ENCODE data around the gene UBE3B. TPM values are rescaled to one million over a fixed set of nuclear protein-coding genes. Genes with fewer than 3 reads are reported as not detected.

Gene UBE3B
- total RNA-seq, 1 experiment from 2014 or later, result 29.3 TPM

DNA sequence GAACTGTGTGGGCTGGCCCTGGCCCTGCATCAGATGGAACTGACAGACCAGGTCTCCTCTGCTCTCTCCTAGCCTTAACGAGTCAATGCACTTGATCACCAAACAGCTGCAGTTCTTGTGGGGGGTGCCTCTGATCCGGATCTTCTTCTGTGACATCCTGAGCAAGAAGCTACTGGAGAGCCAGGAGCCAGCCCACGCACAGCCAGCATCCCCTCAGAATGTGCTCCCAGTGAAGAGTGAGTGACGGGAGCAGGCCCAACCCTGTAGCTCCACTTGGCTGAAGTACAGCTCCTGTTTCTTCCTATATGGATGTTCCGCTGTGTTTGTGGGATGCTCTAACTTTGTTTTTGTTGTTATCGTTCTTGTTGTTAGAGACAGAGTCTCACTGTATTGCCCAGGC, 23.9 kb downstream of the UBE3B start (continued):
- TF ChIP-seq, protein P1, sequence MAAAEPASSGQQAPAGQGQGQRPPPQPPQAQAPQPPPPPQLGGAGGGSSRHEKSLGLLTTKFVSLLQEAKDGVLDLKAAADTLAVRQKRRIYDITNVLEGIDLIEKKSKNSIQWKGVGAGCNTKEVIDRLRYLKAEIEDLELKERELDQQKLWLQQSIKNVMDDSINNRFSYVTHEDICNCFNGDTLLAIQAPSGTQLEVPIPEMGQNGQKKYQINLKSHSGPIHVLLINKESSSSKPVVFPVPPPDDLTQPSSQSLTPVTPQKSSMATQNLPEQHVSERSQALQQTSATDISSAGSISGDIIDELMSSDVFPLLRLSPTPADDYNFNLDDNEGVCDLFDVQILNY (CRISPR knock-in tag; IDR thresholded peaks at IDR 0.05), result no peak
- TF ChIP-seq ZBTB21 (CRISPR knock-in tag; IDR thresholded peaks at IDR 0.05; ENCODE audit: borderline replicate concordance), result no peak
- no peak for TF ChIP-seq PRRX2 (CRISPR knock-in tag; IDR thresholded peaks at IDR 0.05)
- TF ChIP-seq NR3C1 (CRISPR knock-in tag; conservative IDR thresholded peaks at IDR 0.05; ENCODE audit: low read depth), result no peak
- no peak for TF ChIP-seq SMAD4 (CRISPR knock-in tag; IDR thresholded peaks at IDR 0.05)

- H3K27ac Mint-ChIP-seq, result no peak overlapping the region
- DNase-seq (ENCODE audit: low spot score) (no peak), ATAC-seq (no peak)
- no peak for TF ChIP-seq MAX (CRISPR knock-in tag; IDR thresholded peaks at IDR 0.05)
- TF ChIP-seq FOXP4 (CRISPR knock-in tag; IDR thresholded peaks at IDR 0.05), result no peak
- TF ChIP-seq ZNF671 (CRISPR knock-in tag; IDR thresholded peaks at IDR 0.05), result no peak
- TF ChIP-seq ZNF317 (CRISPR knock-in tag; IDR thresholded peaks at IDR 0.05; ENCODE audit: borderline replicate concordance, low read depth), result no peak
- TF ChIP-seq, protein P2, sequence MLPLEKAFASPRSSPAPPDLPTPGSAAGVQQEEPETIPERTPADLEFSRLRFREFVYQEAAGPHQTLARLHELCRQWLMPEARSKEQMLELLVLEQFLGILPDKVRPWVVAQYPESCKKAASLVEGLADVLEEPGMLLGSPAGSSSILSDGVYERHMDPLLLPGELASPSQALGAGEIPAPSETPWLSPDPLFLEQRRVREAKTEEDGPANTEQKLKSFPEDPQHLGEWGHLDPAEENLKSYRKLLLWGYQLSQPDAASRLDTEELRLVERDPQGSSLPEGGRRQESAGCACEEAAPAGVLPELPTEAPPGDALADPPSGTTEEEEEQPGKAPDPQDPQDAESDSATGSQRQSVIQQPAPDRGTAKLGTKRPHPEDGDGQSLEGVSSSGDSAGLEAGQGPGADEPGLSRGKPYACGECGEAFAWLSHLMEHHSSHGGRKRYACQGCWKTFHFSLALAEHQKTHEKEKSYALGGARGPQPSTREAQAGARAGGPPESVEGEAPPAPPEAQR (CRISPR knock-in tag; IDR thresholded peaks at IDR 0.05), result no peak
- TF ChIP-seq ZNF512 (CRISPR knock-in tag; IDR thresholded peaks at IDR 0.05; ENCODE audit: borderline replicate concordance), result no peak
- TF ChIP-seq, protein P3, sequence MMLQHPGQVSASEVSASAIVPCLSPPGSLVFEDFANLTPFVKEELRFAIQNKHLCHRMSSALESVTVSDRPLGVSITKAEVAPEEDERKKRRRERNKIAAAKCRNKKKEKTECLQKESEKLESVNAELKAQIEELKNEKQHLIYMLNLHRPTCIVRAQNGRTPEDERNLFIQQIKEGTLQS (CRISPR knock-in tag; conservative IDR thresholded peaks at IDR 0.05), result no peak
- TF ChIP-seq GTF2I (CRISPR knock-in tag; conservative IDR thresholded peaks at IDR 0.05), result no peak
- TF ChIP-seq RORB (CRISPR knock-in tag; IDR thresholded peaks at IDR 0.05), result no peak
- no peak for TF ChIP-seq TEAD1 (CRISPR knock-in tag; IDR thresholded peaks at IDR 0.05)
- TF ChIP-seq, protein P4, sequence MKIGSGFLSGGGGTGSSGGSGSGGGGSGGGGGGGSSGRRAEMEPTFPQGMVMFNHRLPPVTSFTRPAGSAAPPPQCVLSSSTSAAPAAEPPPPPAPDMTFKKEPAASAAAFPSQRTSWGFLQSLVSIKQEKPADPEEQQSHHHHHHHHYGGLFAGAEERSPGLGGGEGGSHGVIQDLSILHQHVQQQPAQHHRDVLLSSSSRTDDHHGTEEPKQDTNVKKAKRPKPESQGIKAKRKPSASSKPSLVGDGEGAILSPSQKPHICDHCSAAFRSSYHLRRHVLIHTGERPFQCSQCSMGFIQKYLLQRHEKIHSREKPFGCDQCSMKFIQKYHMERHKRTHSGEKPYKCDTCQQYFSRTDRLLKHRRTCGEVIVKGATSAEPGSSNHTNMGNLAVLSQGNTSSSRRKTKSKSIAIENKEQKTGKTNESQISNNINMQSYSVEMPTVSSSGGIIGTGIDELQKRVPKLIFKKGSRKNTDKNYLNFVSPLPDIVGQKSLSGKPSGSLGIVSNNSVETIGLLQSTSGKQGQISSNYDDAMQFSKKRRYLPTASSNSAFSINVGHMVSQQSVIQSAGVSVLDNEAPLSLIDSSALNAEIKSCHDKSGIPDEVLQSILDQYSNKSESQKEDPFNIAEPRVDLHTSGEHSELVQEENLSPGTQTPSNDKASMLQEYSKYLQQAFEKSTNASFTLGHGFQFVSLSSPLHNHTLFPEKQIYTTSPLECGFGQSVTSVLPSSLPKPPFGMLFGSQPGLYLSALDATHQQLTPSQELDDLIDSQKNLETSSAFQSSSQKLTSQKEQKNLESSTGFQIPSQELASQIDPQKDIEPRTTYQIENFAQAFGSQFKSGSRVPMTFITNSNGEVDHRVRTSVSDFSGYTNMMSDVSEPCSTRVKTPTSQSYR (CRISPR knock-in tag; IDR thresholded peaks at IDR 0.05), result no peak
- H3K9me3 Mint-ChIP-seq, result no peaks in the 10 kb centered on the region
- no peak overlapping the region for H3K4me3 Mint-ChIP-seq
- no peaks in the 10 kb centered on the region for H3K27me3 Mint-ChIP-seq (ENCODE audit: low read depth)
- H3K36me3 Mint-ChIP-seq, result peaks cover 51% of the 10 kb centered on the region
- POLR2A ChIA-PET, result no interaction called here
- no peaks in the 10 kb centered on the region for H3K4me1 Mint-ChIP-seq
- CTCF ChIA-PET, result no interaction called here
Observed at GRCh38 chr12:109502332-109502731, 24.9 kb downstream of the UBE3B start.
